ENCODE measurements around the gene DHRSX. TPM values are rescaled to one million over a fixed set of nuclear protein-coding genes. Genes with fewer than 3 reads are reported as not detected.
"Not testable (repeated sequence)": the region's sequence is repeated elsewhere in the genome, so short reads cannot be mapped to it uniquely, and the experiment has no call there.

DHRSX gene
- total RNA-seq (2014; rRNA removed; shearing (Covaris generic)): 13.3 and 22.7 TPM in 2 replicates
- polyA plus RNA-seq (2015; cell fraction: cytosol; rRNA removed): 10.8 and 23.3 TPM in 2 replicates
- 7.4 and 11.5 TPM in 2 replicates for polyA plus RNA-seq (2015; cell fraction: nucleus; rRNA removed)

DNA sequence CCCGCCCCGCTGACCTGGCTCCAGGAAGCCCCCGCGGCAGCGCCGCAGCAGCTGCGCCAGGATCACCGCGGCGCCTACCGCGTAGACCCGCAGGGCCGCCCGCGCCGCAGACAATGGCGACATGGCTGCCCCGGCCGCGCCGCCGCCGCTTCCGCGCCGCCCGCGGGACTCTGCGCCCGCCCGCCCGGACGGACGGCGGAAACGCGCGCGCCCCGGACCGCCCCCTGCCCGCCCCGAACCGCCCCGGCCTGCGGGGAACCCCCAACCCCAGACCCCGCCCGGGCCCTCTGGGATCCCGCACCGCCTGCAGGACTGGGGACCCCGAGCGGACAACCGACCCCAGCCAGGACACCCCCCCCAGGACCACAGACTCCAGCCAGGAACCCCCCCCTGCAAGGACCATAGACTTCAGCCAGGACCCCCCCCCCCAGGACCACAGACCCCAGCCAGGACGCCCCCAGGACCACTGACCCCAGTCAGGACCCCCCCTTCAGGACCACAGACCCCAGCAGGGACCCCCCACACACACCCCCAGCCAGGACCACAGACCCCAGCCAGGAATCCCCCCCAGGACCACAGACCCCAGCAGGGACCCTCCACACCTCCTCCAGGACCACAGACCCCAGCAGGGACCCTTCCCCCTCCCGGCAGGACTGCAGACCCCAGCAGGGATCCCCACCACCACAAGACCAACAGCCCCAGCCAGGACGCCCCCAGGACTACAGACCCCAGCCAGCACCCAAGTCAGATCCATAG is at the start of gene DHRSX, which contains the start of gene ZBED1:
DHRSX (minus strand) TSS at position 174 of the 756 bp plus-strand sequence; CDS start at position 123, 51 bp downstream.
ZBED1 (minus strand) TSS at position 174 of the 756 bp plus-strand sequence. CDS start 10,257 bp downstream, outside the sequence.
- DNase-seq (ENCODE audit: low read depth): no peak

DNA sequence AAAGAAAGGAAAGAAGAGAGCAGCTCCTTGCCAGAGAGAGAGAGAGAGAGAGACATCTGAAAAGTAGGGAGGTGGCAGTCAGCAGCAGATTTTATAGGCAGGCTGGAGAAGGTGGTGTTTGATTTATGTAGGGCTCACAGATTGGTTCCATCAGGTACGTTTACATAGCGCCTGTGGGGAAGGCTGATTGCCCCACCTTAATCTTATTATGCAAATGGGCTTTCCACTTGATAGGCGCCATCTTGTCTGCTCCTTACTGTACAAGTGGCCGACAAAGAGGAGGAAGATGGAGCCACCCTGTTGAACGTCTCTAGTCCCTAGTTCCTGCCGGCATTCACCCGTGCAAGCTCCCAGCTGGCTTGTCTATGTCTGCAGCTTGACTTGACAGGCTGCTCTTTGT is 49.1 kb upstream of the DHRSX start:
- no peak for DNase-seq (ENCODE audit: low read depth)

- no peak for DNase-seq (ENCODE audit: low read depth)
These were observed 48.1 kb upstream of the DHRSX start for GRCh38 chrX:2548711-2549423.

GRCh38 chrX:2547736-2548135 is 47.0 kb upstream of the DHRSX start:
- no peak for DNase-seq (ENCODE audit: low read depth)

- DNase-seq (ENCODE audit: low read depth): no peak
These were observed 45.7 kb upstream of the DHRSX start for GRCh38 chrX:2546496-2546895.

- no peak for DNase-seq (ENCODE audit: low read depth)
These were observed 44.4 kb upstream of the DHRSX start for GRCh38 chrX:2545144-2545543.

- DNase-seq (ENCODE audit: low read depth): no peak
These were observed 42.2 kb upstream of the DHRSX start for GRCh38 chrX:2542826-2543521.

GRCh38 chrX:2541603-2542002 is 40.8 kb upstream of the DHRSX start:
- no peak for DNase-seq (ENCODE audit: low read depth)

GRCh38 chrX:2540426-2540947 is 39.7 kb upstream of the DHRSX start:
- DNase-seq (ENCODE audit: low read depth): peak; percentile 10

DNA sequence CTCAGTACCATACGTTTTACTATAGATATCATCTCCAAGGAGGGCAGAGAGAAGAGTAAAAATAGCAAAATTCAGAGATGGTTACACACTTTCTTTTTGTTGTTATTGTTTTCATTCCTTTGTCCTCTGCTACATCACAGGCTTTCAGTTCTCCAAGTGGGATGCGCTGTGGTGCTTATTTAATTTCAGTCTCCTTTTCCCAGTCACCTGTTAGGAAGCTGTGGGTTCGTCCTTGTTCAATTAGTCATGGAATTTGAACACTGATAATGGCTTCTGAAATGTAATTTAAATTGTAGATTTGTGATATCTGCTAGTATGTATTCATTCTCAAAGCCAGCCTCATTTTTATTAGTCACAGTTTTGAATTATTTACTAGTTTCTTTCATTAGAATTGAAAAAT is 38.8 kb upstream of the DHRSX start:
- DNase-seq (ENCODE audit: low read depth): no peak

GRCh38 chrX:2538031-2538757 is 37.4 kb upstream of the DHRSX start:
- no peak for DNase-seq (ENCODE audit: low read depth)

DNA sequence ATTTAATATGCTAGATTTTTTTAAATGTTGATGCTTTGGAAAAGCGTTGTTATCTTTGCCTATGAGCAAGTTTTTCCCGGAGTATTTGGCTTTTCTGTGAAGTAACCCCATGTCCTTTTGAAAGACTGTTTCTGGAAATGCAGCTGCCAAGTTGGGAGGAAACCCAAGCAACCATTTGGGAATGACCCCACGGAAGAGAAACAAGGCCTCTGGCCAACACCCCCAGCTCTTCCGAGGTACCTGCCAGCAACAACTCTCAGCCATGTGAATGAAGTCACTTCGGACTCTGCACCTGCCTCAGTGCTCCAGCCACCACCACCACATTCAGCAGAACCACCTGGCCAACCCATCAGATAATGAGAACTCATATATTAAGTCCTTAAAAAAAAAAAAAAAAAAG is 36.2 kb upstream of the DHRSX start:
- no peak for DNase-seq (ENCODE audit: low read depth)

DNA sequence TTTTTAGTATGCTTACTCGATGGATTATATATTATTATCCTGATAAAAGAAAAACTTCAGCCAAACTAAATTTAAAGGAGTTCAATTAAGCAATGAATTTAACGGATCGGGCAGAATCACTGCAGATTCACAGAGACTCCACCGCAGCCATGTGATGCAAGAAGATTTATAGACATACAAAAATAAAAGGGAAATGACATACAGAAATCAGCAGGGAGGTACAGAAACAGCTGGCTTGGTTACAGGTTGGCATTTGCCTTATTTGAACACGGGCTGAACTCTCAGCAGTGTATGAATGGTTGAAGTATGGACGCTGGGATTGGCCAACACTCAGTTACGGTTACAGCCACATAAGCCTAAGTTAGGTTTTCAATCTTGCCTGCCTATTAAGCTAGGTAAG is 35.4 kb upstream of the DHRSX start:
- no peak for DNase-seq (ENCODE audit: low read depth)

DNA sequence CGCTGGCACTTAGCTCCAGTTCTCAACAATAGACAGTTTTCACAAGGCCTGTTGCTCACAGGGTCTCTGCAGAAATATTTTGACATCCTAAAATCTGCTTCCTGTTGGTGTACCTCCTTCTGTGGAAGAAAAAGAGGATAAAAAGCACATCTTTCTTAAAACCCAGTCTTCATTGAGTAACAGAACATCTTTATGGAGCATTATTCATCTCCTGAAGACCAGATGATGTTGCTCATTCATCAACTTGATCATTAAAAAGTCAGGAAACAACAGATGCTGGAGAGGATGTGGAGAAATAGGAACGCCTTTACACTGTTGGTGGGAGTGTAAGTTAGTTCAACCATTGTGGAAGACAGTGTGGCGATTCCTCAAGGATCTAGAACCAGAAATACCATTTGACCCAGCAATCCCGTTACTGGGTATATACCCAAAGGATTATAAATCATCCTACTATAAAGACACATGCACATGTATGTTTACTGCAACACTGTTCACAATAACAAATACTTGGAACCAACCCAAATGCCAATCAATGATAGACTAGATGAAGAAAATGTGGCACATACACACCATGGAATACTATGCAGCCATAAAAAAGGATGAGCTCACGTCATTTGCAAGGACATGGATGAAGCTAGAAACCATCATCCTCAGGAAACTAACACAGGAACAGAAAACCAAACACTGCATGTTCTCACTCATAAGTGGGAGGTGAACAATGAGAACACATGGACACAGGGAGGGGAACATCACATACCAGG is 33.7 kb upstream of the DHRSX start:
- not testable (repeated sequence) for DNase-seq (ENCODE audit: low read depth)

DNA sequence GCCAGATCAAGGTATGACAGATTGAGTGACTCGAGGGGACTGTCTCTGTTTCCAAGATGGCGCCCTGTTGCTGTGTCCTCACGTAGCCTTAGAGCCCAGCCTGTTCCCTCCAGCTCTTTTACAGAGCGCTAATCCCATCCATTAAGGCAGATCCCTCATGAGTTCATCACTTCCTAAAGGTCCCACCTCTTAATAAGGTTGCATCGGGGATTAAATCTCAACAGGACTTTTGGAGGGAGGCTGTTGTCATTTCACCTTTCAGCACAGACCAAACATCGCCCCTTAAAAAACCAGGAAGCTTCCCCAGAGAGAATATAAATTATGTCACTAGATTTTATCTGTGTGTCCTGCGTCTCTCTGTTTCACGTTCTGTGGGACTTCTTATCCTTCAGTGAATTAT is 32.6 kb upstream of the DHRSX start:
- DNase-seq (ENCODE audit: low read depth): no peak

GRCh38 chrX:2526390-2526789 is 25.6 kb upstream of the DHRSX start:
- no peak for DNase-seq (ENCODE audit: low read depth)

GRCh38 chrX:2523911-2524310 is 23.1 kb upstream of the DHRSX start:
- DNase-seq (ENCODE audit: low read depth): no peak

DNA sequence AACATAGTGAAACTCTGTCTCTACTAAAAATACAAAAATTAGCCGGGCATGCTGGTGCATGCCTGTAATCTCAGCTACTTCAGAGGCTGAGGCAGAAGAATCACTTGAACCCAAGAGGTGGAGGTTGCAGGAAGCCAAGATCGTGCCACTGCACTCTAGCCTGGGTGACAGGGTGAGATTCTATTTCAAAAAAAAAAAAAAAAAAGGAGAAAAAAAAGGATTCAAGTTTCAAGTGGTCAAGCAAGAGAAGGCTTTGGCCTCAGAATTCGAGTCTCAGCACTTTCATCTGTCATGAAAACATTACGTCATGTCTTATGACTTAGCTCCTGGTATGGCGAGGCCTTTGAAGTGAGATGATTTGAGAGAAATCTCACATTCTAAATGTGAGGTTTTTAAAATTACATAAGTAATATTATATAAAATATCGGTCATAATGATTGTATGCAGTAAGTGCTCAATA is 21.2 kb upstream of the DHRSX start:
- no peak for DNase-seq (ENCODE audit: low read depth)

GRCh38 chrX:2521092-2521926 is 20.5 kb upstream of the DHRSX start:
- no peak for DNase-seq (ENCODE audit: low read depth)
